22Rv1 (cell line): Measurements from ENCODE around the gene CDC37.

Experiments
- CTCF ChIP-seq: fragments of 450-650 bp; IDR thresholded peaks from 2 replicates; pipeline ENCODE4 v1.5.1; 2017; ENCODE audit warnings: mild to moderate bottlenecking
- ZFX ChIP-seq: fragments of 450-650 bp; IDR thresholded peaks from 2 replicates; pipeline ENCODE4 v1.6.1; 2017; ENCODE audit warnings: antibody characterized with exemption, borderline replicate concordance

GRCh38 chr19:10372690-10373089, 30.7 kb downstream of the CDC37 start:
- TF ChIP-seq CTCF = no peak
- no peak for TF ChIP-seq ZFX
